GM06990 (cell line): ENCODE data around the gene MMP20.

Experiments
- DNase-seq: peaks from one replicate; pipeline ENCODE4 v3.0.0-alpha.2; 2011; ENCODE audit not compliant: insufficient read length; ENCODE audit errors: extremely low read depth
- H3K27me3 ChIP-seq: replicated peaks from 2 replicates; pipeline ENCODE4 v1.6.0; 2011; ENCODE audit warnings: low read length; ENCODE audit not compliant: control insufficient read depth, insufficient read depth
- H3K36me3 ChIP-seq: 2 replicates; pipeline ENCODE4 v1.5.1; 2011; ENCODE audit warnings: low read length; ENCODE audit not compliant: control insufficient read depth, insufficient read depth
- H3K4me3 ChIP-seq: replicated peaks from 2 replicates; pipeline ENCODE4 v1.5.1; 2011; ENCODE audit warnings: low read depth, mild to moderate bottlenecking, control low read depth, low read length
- TF ChIP-seq, protein P1 (sequence below): IDR thresholded peaks from 2 replicates; pipeline ENCODE4 v1.5.1; 2011; ENCODE audit warnings: low read length, control low read depth, mild to moderate bottlenecking, inconsistent platforms; ENCODE audit not compliant: insufficient read depth, poor library complexity, severe bottlenecking

Gene MMP20

DNA sequence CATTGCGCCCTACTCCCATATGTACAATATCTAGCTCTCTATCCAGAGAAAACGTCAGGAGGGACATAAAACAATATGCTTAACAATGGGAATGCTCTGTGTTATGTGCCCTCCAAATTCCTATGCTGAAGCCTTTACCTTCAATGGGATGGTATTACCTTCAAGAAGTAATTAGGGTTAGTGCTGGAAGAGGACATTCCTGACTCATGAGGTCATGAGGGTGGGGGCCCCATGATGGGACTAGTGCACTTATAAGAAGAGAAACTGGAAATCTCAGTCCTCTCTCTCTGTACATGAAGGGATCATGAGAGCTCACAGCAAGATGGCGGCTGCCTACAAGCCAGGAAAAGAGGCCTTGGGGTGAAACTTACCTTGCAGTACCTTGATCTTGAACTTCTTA, 20.3 kb downstream of the MMP20 start:
- no peak for DNase-seq
- TF ChIP-seq, protein P1, sequence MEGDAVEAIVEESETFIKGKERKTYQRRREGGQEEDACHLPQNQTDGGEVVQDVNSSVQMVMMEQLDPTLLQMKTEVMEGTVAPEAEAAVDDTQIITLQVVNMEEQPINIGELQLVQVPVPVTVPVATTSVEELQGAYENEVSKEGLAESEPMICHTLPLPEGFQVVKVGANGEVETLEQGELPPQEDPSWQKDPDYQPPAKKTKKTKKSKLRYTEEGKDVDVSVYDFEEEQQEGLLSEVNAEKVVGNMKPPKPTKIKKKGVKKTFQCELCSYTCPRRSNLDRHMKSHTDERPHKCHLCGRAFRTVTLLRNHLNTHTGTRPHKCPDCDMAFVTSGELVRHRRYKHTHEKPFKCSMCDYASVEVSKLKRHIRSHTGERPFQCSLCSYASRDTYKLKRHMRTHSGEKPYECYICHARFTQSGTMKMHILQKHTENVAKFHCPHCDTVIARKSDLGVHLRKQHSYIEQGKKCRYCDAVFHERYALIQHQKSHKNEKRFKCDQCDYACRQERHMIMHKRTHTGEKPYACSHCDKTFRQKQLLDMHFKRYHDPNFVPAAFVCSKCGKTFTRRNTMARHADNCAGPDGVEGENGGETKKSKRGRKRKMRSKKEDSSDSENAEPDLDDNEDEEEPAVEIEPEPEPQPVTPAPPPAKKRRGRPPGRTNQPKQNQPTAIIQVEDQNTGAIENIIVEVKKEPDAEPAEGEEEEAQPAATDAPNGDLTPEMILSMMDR: no peak
- H3K4me3 ChIP-seq: no peak overlapping the region

DNA sequence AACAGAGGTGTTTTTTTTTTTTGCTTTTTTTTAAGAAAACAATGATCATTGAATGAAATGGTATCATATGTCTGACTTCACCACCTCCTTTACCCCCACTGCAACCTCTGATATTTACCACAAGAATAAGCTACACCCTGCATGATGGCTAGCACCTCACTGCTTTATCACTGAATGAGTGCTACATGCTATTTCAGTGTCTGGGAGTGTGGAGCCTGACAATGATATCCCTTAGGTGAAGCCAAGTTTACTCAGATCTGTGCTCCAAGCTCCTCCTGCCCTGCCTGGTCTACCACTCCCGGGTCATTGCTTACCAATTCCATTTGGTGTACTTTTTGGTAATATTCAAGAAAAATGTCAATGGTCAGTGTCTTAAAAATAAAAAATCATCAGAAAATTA, 21.1 kb downstream of the MMP20 start:
- Histone ChIP-seq H3K4me3 (no peak overlapping the region), H3K36me3 (no peaks in the 10 kb centered on the region), H3K27me3 (no peaks in the 10 kb centered on the region)
- TF ChIP-seq, protein P1: no peak
- DNase-seq: no peak

More for the DNA sequence above, 20.3 kb downstream of the MMP20 start:
- Histone ChIP-seq H3K27me3 (no peaks in the 10 kb centered on the region), H3K36me3 (no peaks in the 10 kb centered on the region)

DNA sequence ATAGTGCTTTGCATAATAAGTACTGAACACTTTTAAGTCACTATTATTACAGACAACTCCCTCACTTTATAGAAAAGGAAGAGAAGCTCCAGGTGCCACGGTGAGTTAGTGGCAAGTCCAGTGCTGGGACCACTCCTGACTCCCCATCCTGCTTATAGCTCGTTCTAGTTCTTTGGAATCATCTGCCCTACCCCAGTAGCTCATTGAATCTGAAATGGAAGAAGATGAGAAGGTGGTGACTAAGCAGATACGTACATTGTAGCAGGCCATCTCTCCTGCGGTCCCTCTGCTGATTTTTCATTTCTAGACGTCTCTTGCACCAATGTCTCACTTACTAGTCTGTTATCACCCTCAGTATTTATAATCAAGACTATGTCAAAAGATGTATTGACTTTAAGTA, 21.6 kb downstream of the MMP20 start:
- TF ChIP-seq, protein P1: no peak
- no peak for DNase-seq
- H3K27me3 ChIP-seq: no peaks in the 10 kb centered on the region
- no peak overlapping the region for H3K4me3 ChIP-seq
- H3K36me3 ChIP-seq: no peaks in the 10 kb centered on the region

DNA sequence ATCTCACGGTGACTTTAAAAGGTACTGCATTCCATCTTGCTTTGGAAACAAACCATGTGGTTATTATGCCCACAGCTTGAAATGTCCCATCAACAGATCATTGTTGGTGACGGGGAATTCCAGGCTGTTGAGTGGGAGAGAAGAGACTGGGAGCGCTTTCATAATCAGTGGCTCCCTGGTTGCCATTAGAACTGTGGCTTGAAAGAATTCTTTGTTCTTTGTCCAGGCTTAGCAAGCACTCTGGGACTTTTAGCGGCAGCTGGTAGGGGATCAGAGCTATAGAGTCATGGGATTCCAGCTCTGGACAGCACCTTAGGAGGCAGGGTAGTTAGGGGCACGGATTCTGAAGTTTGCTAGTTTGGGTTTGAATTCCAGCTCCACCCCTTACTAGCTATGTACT, 22.0 kb downstream of the MMP20 start:
- H3K27me3 ChIP-seq: no peaks in the 10 kb centered on the region
- H3K4me3 ChIP-seq: no peak overlapping the region
- no peak for DNase-seq
- no peaks in the 10 kb centered on the region for H3K36me3 ChIP-seq
- TF ChIP-seq, protein P1: no peak

DNA sequence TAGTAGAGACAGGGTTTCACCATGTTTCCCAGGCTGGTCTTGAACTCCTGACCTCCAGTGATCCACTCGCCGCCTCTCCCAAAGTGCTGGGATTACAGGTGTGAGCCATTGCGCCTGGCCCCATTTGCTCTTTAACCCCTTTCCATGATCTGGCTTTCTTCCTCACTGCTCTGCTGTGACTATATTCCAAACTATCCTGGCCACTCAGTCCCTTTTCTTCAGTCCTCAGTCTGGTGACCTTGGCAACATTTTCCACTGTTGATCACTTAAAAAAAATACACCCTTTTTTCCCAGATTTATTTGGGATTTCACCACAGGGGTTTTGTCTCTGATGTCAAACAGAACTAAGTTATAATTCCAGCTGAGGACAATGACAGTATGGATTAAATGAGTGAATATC, 24.5 kb downstream of the MMP20 start:
- Histone ChIP-seq H3K27me3 (no peaks in the 10 kb centered on the region), H3K4me3 (no peak overlapping the region), H3K36me3 (no peaks in the 10 kb centered on the region)
- DNase-seq: no peak
- TF ChIP-seq, protein P1: no peak

DNA sequence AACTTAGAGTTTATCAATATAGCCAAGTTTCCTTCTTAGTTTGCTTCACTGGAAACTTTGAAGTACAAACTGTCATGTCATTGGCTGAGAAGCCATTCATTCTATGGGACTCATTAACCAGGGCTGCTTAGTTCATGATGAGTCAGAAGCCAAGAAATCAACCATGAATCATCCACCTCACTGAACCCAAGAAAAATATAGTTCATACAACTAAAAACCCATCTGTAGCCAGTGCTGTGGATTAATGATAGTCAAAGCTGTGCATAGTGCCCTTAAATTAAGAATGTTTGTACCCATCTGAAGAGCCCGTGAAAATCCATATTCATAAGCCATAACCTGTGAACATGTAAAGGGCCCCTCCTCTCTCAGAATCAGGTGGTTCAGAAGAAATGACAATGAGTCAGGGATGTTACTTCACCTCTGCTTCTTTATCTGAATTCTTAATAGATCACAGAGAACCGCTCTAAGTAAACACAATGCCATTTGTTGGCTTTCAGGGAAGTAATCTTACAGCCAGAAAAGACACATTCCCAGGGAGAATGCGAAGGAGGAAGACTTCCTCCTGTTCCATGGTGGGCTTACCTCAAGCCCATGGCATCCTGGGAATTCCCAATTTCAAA, 25.4 kb downstream of the MMP20 start:
- DNase-seq: peak; percentile 57
- no peaks in the 10 kb centered on the region for H3K27me3 ChIP-seq
- no peaks in the 10 kb centered on the region for H3K36me3 ChIP-seq
- TF ChIP-seq, protein P1: no peak
- H3K4me3 ChIP-seq: no peak overlapping the region
